GM18858 (cell line): ENCODE measurements around the gene ZDHHC19.
"Not testable (repeated sequence)": the region's sequence is repeated elsewhere in the genome, so short reads cannot be mapped to it uniquely, and the experiment has no call there.

ENCODE experiments used
- ATAC-seq: cut with Tn5 transposase; IDR thresholded peaks from one replicate; pipeline ENCODE4 v1.9.1; 2021; ENCODE audit not compliant: unreplicated experiment

The ZDHHC19 gene

GRCh38 chr3:196210673-196211556, at the start of gene ZDHHC19:
Gene ZDHHC19, minus strand, starts transcription at chr3:196211400. Its CDS starts 85 bp downstream, at chr3:196211315.
- no peak for ATAC-seq

GRCh38 chr3:196260784-196261183, 49.6 kb upstream of the ZDHHC19 start:
- ATAC-seq, result no peak

- no peak for ATAC-seq
Observed at GRCh38 chr3:196255776-196256175, 44.6 kb upstream of the ZDHHC19 start.

DNA sequence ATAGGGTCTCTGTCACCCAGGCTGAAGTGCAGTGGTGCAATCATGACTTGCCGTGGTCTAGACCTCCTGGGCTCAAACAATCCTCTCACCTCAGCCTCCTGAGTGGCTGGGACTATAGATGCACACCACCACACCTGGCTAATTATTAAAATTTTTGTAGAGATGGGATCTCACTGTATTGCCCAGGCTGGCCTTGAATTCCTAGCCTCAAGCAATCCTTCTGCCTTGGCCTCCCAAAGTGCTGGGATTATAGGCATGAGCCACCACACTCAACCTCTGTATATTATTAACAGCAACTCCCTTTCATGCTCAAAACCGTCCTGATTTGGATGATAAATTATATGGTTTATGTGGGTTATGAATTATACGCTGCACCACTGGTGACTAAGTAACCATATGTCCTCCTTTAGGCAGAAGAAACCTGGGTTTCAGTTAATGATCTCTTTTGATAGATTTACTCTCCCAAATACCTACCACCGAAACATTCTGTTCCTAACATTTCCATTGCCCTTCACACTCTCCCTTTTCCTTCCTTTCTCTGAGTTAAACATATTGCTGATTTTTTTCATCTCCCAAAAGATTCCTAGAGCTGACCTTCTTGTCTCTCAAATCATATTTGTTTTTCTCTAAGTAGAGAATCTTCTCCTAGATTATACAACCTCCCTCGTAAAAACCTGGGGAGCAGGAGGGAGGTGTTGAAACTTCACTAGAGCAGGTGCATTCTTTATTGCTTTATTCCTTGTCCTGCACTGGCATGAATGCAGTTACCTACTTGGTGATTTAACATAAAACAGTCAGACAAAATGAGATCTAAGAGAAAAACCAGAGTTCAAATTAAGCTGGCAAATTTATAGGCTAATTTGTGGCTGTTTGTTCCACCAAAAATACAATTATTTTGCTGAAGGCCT, 43.4 kb upstream of the ZDHHC19 start:
- ATAC-seq, result no peak

DNA sequence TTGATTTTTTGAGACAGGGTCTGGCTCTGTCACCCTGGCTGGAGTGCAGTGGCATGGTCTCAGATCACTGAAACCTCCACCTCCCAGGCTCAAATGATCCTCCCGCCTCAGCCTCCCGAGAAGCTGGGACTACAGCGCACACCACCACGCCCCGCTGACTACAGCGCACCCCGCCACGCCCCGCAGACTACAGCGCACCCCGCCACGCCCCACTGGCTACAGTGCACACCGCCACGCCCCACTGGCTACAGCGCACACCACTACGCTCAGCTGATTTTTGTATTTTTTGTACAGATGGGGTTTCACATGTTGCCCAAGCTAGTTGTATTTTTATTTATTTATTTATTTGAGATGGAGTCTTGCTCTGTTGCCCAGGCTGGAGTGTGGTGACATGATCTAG, 40.7 kb upstream of the ZDHHC19 start:
- ATAC-seq, result no peak

GRCh38 chr3:196246612-196247308, 35.6 kb upstream of the ZDHHC19 start:
- ATAC-seq, result no peak

DNA sequence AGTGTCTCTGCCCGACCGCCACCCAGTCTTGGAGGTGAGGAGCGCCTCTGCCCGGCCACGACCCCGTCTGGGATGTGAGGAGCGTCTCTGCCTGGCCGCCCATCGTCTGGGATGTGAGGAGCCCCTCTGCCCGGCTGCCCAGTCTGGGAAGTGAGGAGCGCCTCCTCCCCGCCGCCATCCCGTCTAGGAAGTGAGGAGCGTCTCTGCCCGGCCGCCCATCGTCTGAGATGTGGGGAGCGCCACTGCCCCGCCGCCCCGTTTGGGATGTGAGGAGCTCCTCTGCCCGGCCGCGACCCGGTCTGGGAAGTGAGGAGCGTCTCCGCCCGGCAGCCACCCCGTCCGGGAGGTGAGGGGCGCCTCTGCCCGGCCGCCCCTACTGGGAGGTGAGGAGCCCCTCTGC, 33.0 kb upstream of the ZDHHC19 start:
- ATAC-seq, result not testable (repeated sequence)

- no peak for ATAC-seq
Observed at GRCh38 chr3:196241704-196242103, 30.5 kb upstream of the ZDHHC19 start.

- ATAC-seq, result no peak
Observed at GRCh38 chr3:196240424-196240823, 29.2 kb upstream of the ZDHHC19 start.

- no peak for ATAC-seq
Observed at GRCh38 chr3:196238612-196239560, 27.7 kb upstream of the ZDHHC19 start.

- no peak for ATAC-seq
Observed at GRCh38 chr3:196237203-196237602, 26.0 kb upstream of the ZDHHC19 start.

DNA sequence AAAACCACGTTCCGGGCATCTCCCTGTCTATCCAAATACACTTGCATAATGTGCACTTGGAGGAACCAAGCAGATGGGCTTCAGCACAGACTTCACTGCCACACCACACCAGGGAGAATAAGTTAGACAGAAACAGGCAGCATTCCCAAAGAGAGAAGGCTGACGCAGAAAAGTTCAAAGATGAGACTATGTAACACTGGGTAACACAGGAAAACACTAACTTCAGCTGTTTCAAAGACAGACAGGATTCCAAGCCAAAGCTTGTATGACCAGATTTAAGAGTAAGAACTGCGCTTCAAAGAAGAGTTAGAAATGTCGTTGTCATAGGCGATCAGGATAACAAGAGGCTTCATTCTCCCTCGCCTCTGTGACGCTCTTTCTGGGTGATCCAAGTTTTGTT, 25.0 kb upstream of the ZDHHC19 start:
- no peak for ATAC-seq

DNA sequence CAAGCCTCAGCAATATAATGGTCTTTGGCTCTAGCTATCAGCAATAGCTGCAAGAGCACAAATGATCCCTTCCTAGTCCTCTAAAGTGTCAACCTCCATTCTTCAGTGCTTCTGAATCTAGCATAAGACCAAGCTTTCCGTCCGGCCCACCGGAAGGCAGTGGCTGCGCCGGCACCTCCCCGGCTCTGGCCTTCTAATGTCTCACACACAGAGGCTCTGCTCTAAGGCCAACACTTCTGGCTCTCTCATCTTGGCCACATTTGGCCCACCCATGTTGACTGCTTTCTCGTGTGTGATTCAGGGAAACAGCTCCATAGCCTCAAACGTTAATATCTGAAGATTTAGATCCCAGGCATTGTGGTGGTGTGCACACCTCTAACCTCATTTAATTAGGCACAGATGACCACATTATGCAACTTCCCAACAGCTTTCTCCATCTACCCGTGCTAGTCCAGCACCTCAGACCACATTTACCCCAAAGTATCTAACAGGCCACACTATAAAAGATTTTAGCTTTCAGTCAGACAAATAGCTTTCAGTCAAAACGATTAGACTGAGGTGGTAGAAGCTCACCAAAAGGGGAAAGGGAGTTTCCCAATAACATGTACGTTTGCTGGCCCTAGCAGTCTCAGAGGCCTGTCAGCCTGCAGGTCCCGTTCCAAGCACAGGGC, 24.4 kb upstream of the ZDHHC19 start:
- no peak for ATAC-seq

GRCh38 chr3:196232882-196233251, 21.7 kb upstream of the ZDHHC19 start:
- no peak for ATAC-seq

GRCh38 chr3:196232154-196232881, 21.1 kb upstream of the ZDHHC19 start:
- no peak for ATAC-seq

DNA sequence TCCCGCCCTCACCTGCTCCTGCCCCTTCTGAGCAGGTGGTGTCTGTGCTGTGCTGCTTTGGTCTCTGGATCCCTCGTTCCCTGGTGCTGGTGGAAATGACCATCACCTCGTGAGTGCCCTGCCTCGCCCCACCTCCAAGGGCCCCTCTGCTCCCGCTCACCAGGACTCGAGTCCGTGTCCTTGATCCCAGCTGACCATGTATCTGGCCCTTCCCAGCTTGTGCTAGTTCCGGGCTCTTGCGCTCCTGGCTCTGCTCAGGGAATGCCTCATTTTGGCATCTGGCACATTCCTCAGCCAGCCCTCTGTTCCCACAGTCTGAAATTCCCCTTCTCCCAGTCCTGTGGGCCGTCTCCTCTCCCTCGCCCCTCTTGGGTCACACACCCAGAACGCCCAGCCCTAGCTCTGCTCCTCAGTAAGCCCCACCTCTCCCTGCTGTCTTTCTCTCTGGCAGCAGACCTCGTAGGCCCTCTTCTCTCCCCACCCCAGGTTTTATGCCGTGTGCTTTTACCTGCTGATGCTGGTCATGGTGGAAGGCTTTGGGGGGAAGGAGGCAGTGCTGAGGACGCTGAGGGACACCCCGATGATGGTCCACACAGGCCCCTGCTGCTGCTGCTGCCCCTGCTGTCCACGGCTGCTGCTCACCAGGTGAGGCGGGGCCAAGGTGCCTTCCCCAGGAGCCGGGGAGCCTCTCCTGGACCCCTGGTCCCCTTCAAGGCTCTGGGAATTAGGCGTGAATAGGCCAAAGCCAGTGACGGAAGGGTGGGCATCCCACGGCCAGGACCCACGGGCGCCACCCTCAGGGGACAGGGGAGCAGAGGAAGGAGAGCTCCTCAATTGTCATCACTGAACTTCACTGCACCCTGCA, 16.7 kb upstream of the ZDHHC19 start:
- no peak for ATAC-seq

GRCh38 chr3:196227121-196227561, 15.9 kb upstream of the ZDHHC19 start:
- ATAC-seq, result no peak
